SK-N-SH treated with all-trans-retinoic acid at 6 μM for 48 hours (cell line): Measurements from ENCODE around the gene SP140L.
"Not testable (repeated sequence)": the region's sequence is repeated elsewhere in the genome, so short reads cannot be mapped to it uniquely, and the experiment has no call there.

ENCODE experiments used
- ATAC-seq: fragments of 200-7000 bp; cut with Tn5 transposase; 3 replicates; pipeline ENCODE4 v1.9.1; 2020; ENCODE audit warnings: mild to moderate bottlenecking, moderate library complexity
- ARNTL ChIP-seq: fragments of 450-650 bp; formaldehyde crosslinking; IDR thresholded peaks from 2 replicates; pipeline ENCODE4 v1.5.0; 2020; ENCODE audit warnings: low read depth, mild to moderate bottlenecking, moderate library complexity, borderline replicate concordance
- BACH2 ChIP-seq: fragments of 250-450 bp; sonication (Bioruptor Pico); IDR thresholded peaks from 2 replicates; pipeline ENCODE4 v1.9.0; 2021; ENCODE audit warnings: mild to moderate bottlenecking, borderline replicate concordance
- CSRNP3 ChIP-seq: fragments of 250-450 bp; sonication (Bioruptor Pico); IDR thresholded peaks from 2 replicates; pipeline ENCODE4 v1.5.1; 2021; ENCODE audit warnings: mild to moderate bottlenecking, moderate library complexity
- GLIS3 ChIP-seq: fragments of 250-450 bp; sonication (Bioruptor Pico); IDR thresholded peaks from 2 replicates; pipeline ENCODE4 v1.5.0; 2020; ENCODE audit warnings: mild to moderate bottlenecking, moderate library complexity
- OSR1 ChIP-seq: fragments of 250-450 bp; sonication (Bioruptor Pico); IDR thresholded peaks from 2 replicates; pipeline ENCODE4 v1.8.0; 2022; ENCODE audit warnings: moderate library complexity, mild to moderate bottlenecking, inconsistent platforms
- PATZ1 ChIP-seq: fragments of 250-450 bp; sonication (Bioruptor Pico); IDR thresholded peaks from 2 replicates; pipeline ENCODE4 v1.8.0; 2020; ENCODE audit warnings: mild to moderate bottlenecking, moderate library complexity, borderline replicate concordance
- RARB ChIP-seq: fragments of 250-450 bp; sonication (Bioruptor Pico); IDR thresholded peaks from 2 replicates; pipeline ENCODE4 v1.8.0; 2021; ENCODE audit warnings: mild to moderate bottlenecking, moderate library complexity
- SNAI2 ChIP-seq: fragments of 250-450 bp; sonication (Bioruptor Pico); IDR thresholded peaks from 2 replicates; pipeline ENCODE4 v1.5.0; 2020; ENCODE audit warnings: mild to moderate bottlenecking, moderate library complexity
- TCF4 ChIP-seq: fragments of 250-450 bp; sonication (Bioruptor Pico); IDR thresholded peaks from 2 replicates; pipeline ENCODE4 v1.8.0; 2021; ENCODE audit warnings: mild to moderate bottlenecking, moderate library complexity, borderline replicate concordance
- TOX ChIP-seq: fragments of 250-450 bp; sonication (Bioruptor Pico); IDR thresholded peaks from 2 replicates; pipeline ENCODE4 v1.8.0; 2021; ENCODE audit warnings: mild to moderate bottlenecking, moderate library complexity, borderline replicate concordance
- ZFP3 ChIP-seq: fragments of 250-450 bp; sonication (Bioruptor Pico); IDR thresholded peaks from 2 replicates; pipeline ENCODE4 v1.5.0; 2020; ENCODE audit warnings: mild to moderate bottlenecking, moderate library complexity
- ZFP30 ChIP-seq: fragments of 450-650 bp; formaldehyde crosslinking; IDR thresholded peaks from 2 replicates; pipeline ENCODE4 v1.5.0; 2022; ENCODE audit warnings: mild to moderate bottlenecking, moderate library complexity
- ZNF565 ChIP-seq: fragments of 450-650 bp; formaldehyde crosslinking; conservative IDR thresholded peaks from 2 replicates; pipeline ENCODE4 v1.5.0; 2020; ENCODE audit warnings: low read depth, mild to moderate bottlenecking, moderate library complexity
- ZNF70 ChIP-seq: fragments of 450-650 bp; formaldehyde crosslinking; IDR thresholded peaks from 2 replicates; pipeline ENCODE4 v1.5.0; 2020; ENCODE audit warnings: mild to moderate bottlenecking, moderate library complexity
- ZNF8 ChIP-seq: fragments of 450-650 bp; formaldehyde crosslinking; IDR thresholded peaks from 2 replicates; pipeline ENCODE4 v1.5.0; 2020; ENCODE audit warnings: mild to moderate bottlenecking, moderate library complexity
- TF ChIP-seq, protein P1 (sequence below): fragments of 250-450 bp; sonication (Bioruptor Pico); IDR thresholded peaks from 2 replicates; pipeline ENCODE4 v1.5.1; 2020; ENCODE audit warnings: low read depth, mild to moderate bottlenecking, moderate library complexity

SP140L gene

DNA sequence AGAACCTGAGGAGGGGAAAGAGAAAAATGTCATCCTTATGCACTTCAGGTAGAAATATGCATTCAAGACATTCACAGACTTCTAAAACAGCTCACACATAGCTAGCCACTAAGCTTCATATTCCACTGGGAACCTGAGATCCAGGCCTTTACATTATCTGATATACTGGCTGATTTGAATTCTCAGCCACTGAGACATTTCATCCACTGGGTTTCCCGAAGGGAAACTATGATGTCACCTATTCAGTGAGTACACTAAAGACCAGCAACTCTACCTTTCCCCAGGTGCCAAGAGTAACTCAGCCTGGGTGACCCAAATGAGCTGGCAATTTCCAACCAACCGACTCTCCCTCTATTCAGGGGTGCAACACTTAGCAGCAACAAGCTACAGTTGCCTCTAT is 67.3 kb downstream of the SP140L start (continued):
- no peak for TF ChIP-seq CSRNP3 (CRISPR knock-in tag)

DNA sequence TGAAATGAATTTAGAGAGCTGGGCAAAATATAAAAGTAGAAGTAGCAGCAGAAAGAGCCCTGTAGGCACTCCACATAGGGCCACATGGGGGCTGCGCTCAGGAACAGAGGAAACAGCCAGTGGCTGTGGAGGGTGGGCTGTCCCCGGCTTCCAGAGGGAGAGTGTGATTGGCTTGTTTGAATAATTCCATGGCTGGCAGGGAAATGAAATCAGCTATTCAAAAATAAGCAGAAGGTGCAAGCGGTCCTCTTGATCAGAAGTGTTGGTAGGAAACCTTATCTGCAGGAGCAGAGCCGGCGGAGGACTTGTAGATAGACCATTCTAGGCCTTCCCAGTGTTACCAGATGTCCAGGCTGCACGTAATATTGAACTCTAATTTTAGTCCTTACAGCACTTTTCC is 71.7 kb downstream of the SP140L start:
- not testable (repeated sequence) for ATAC-seq

- ATAC-seq, result no peak
- TF ChIP-seq ZNF565 (CRISPR knock-in tag) (no peak), CSRNP3 (CRISPR knock-in tag) (no peak), TOX (no peak), BACH2 (CRISPR knock-in tag) (no peak), TCF4 (CRISPR knock-in tag) (no peak), ZFP30 (no peak)
- TF ChIP-seq, protein P1, sequence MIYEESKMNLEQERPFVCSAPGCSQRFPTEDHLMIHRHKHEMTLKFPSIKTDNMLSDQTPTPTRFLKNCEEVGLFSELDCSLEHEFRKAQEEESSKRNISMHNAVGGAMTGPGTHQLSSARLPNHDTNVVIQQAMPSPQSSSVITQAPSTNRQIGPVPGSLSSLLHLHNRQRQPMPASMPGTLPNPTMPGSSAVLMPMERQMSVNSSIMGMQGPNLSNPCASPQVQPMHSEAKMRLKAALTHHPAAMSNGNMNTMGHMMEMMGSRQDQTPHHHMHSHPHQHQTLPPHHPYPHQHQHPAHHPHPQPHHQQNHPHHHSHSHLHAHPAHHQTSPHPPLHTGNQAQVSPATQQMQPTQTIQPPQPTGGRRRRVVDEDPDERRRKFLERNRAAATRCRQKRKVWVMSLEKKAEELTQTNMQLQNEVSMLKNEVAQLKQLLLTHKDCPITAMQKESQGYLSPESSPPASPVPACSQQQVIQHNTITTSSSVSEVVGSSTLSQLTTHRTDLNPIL (CRISPR knock-in tag), result no peak
Measured at GRCh38 chr2:230400041-230400440, 73.0 kb downstream of the SP140L start.

- TF ChIP-seq ZNF70, result no peak
- no peak for TF ChIP-seq ZFP3 (CRISPR knock-in tag)
- TF ChIP-seq TOX, result no peak
- no peak for TF ChIP-seq ZNF565 (CRISPR knock-in tag)
- TF ChIP-seq, all 23 proteins: peak for 0
- ATAC-seq, result no peak
Measured at GRCh38 chr2:230400454-230400853, 73.5 kb downstream of the SP140L start.

- ATAC-seq, result not testable (repeated sequence)
Measured at GRCh38 chr2:230401026-230401425, 74.0 kb downstream of the SP140L start.

GRCh38 chr2:230403746-230404145 is 76.8 kb downstream of the SP140L start:
- ATAC-seq, result no peak
- TF ChIP-seq GLIS3 (CRISPR knock-in tag) (no peak), RARB (CRISPR knock-in tag) (no peak), SNAI2 (CRISPR knock-in tag) (no peak), ZNF565 (CRISPR knock-in tag) (no peak), ZFP3 (CRISPR knock-in tag) (no peak), ZNF8 (CRISPR knock-in tag) (no peak), OSR1 (no peak), ZFP30 (no peak), ZNF70 (no peak), PATZ1 (CRISPR knock-in tag) (no peak)
- TF ChIP-seq, protein P1 (CRISPR knock-in tag), result no peak

DNA sequence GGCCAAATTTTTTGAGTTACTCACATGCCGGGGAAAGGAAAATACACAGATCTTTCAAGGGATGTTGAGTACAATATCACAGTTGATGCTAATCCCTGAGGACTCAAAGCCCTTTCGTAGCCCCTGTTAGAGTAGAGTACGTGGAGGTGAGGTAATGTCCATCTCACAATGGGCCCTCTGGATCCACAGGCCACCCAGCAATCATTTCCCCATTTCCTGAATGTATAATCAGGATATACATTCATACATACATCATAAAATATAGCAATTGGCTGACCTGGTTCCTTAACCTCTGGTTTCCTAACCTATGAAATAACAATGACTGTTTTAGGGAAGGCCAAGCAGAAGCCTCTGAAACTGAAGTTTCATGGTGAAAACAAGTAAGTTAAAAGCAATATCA is 78.8 kb downstream of the SP140L start:
- no peak for TF ChIP-seq TCF4 (CRISPR knock-in tag)
- no peak for TF ChIP-seq SNAI2 (CRISPR knock-in tag)
- TF ChIP-seq ZFP30, result no peak
- TF ChIP-seq OSR1, result no peak
- no peak for TF ChIP-seq ZNF70
- TF ChIP-seq ARNTL (CRISPR knock-in tag), result no peak

More for the DNA sequence above, 78.8 kb downstream of the SP140L start:
- no peak for ATAC-seq
